ENCODE data around the gene TDRD10. TPM values are rescaled to one million over a fixed set of nuclear protein-coding genes. Genes with fewer than 3 reads are reported as not detected.

Gene TDRD10
- total and polyA plus RNA-seq, 2 of the 8 experiments (the other 6 are each of a cell fraction or from before 2014, with no cell fraction given): 0.15 to 0.27 TPM

GRCh38 chr1:154551474-154551873 is 49.5 kb downstream of the TDRD10 start (continued):
- TF ChIP-seq RBBP5 (IDR thresholded peaks at IDR 0.05; ENCODE audit: borderline replicate concordance, low read depth, low read length): no peak

Measured in H1 (cell line).